ENCODE results near the gene FAT4.

Gene FAT4

DNA sequence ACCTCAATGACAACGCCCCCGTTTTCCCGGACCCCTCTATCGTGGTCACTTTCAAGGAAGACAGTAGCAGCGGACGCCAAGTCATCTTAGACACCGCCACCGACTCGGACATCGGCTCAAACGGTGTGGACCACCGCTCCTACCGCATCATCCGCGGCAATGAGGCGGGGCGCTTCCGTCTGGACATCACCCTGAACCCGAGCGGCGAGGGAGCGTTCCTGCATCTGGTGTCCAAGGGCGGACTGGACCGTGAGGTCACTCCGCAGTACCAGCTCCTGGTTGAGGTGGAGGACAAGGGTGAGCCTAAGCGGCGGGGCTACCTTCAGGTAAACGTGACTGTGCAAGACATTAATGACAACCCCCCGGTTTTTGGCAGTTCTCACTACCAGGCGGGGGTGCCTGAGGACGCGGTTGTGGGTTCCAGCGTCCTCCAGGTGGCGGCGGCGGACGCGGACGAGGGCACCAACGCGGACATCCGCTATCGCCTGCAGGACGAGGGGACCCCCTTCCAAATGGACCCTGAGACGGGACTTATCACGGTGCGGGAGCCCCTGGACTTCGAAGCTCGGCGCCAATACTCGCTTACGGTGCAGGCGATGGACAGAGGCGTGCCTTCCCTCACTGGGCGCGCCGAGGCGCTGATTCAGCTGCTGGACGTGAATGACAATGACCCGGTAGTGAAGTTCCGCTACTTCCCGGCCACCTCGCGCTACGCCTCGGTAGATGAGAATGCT lies 2.2 kb downstream of the FAT4 start:
- H3K4me3 ChIP-seq (ENCODE audit: low read depth, low read length): peak overlapping the region; percentile 76

- peak overlapping the region; percentile 76 for H3K4me3 ChIP-seq (ENCODE audit: low read depth, low read length)
These were observed 2.7 kb downstream of the FAT4 start for GRCh38 chr4:125317525-125317877.

DNA sequence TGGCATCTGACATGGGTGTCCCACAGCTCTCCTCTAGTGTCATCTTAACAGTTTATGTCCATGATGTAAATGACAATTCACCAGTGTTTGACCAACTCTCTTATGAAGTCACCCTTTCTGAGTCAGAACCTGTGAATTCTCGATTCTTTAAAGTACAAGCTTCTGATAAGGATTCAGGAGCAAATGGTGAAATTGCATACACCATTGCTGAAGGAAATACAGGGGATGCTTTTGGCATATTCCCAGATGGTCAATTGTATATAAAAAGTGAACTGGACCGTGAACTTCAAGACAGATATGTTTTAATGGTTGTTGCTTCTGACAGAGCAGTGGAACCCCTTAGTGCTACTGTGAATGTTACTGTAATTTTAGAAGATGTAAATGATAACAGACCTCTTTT lies 4.6 kb downstream of the FAT4 start:
- no peak overlapping the region for H3K4me3 ChIP-seq (ENCODE audit: low read depth, low read length)

GRCh38 chr4:125321709-125322365 lies 7.1 kb downstream of the FAT4 start:
- H3K4me3 ChIP-seq (ENCODE audit: low read depth, low read length): no peak overlapping the region

GRCh38 chr4:125322366-125322730 lies 7.6 kb downstream of the FAT4 start:
- no peak overlapping the region for H3K4me3 ChIP-seq (ENCODE audit: low read depth, low read length)

DNA sequence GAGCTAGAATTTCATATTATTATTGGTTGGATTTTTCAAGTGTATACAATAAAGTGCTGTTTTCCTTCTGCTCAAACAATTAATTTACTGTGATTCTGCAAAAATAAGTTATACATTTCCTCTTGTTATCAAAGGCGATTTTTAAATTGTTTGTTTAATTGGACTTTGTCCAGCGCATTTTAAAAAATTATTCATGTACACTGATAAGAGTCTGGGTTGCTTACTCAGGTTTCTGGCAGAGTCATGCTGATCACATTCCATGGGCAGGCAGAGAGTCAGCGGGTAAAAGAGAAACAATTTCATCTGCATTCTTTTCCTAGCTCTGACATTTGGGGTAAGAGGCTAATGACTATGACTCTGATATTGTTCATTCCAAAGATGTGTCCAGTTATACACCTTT lies 8.9 kb downstream of the FAT4 start:
- no peak overlapping the region for H3K4me3 ChIP-seq (ENCODE audit: low read depth, low read length)

DNA sequence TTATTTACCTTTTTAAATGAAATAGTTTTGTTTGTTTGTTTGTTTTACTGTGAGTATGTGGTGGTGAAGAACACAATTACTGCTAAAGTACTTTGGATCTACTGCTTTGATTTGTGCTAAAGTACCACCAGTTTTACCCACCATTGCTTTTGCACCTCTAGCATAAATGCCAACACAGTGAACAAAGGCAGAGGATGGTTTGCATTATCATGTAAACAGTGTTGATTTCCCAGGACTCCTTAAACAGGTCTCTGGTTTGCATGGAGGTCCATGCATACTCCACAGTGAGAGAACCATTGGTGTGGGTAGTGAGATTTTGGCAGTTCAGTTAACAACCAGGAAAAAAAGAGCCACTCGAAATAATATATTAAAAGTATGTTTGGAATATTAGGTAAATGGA lies 11.0 kb downstream of the FAT4 start:
- H3K4me3 ChIP-seq (ENCODE audit: low read depth, low read length): no peak overlapping the region

- no peak overlapping the region for H3K4me3 ChIP-seq (ENCODE audit: low read depth, low read length)
These were observed 16.4 kb downstream of the FAT4 start for GRCh38 chr4:125331116-125331515.

DNA sequence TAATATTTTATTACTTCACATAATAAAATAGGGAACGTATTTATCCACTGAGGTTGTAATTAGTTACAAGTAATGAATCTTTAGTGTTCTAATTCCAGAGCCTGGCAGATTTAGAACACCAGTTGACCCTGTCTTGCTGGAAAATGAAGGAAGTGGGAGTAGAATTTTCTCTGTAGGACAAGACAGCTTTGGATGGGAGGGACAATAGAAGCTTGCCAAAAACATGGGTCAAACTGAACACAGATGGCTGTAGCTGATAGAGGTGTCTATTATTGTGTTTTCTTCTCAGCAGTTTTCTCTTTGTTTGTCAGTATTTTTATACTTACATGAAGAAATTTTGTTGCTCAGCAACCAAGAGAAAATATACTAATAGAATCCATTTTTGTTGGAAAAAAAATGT lies 20.2 kb downstream of the FAT4 start:
- H3K4me3 ChIP-seq (ENCODE audit: low read depth, low read length): no peak overlapping the region

- no peak overlapping the region for H3K4me3 ChIP-seq (ENCODE audit: low read depth, low read length)
These were observed 24.1 kb downstream of the FAT4 start for GRCh38 chr4:125338814-125339213.

DNA sequence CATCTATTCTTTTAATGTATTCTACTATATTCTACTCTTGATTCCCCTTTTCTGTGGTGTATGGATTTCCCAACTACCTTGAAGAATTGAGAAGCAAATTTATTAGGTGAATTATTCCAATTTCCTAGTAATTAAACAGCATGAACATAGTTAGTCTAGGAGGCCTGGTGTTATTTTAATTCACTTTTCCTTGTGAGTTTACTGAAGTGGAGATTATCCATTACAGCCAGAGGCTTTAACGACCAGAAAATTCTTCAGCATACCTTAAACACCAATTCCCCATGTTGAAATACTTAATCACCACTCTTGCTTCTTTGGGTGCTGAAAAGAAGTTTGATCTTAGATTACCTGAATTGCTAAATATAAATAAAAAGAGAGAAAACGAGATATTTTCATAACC lies 29.4 kb downstream of the FAT4 start:
- H3K4me3 ChIP-seq (ENCODE audit: low read depth, low read length): no peak overlapping the region

DNA sequence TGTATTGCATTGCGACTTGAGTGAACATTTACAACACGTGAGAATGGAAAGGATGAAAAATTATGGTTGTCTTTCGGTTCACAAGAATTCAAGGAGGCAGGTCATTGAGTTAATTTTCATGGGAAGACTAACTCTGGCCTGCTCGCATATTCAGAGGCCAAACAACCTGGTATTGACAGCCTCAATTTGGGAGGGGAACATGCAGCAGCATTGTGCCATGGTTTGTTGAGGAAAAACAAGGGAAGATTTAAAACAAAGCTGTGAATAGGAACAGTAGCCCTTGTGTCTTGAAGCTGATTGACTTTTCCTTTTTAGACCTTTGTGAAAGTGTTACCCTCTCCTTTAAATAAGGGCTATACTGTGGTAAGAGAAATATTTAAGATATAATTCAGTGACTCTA lies 31.9 kb downstream of the FAT4 start:
- no peak overlapping the region for H3K4me3 ChIP-seq (ENCODE audit: low read depth, low read length)

DNA sequence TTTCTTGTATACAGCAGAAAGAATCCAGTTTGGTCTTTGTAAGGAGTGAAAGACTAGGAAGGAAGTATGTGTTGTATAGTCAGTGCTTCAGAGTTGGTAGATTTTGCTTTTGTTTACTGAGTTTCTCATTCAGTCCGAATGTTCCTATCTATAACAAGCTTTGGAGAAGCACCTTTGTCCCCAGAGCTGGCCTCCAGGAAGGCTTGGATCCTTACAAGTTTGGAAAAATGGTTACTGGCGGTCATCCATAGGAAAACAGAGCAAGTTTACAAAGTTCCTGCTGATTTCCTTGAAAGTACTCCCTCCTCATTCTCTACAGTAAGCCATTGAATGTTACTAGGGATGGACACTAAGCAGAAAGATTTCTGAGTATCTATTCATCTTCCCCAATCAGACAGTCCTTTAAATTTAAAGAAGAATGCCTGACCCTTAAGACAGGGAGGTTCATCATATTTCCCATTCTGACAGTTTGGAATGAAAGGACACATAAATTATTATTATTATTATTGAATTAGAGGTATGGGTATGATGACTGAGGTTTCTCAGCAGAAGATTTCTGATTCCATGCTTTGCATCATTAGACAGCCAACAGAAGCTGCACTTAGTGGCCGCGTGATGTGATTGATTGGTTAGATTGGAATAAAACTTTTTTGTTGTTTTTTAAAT lies 35.8 kb downstream of the FAT4 start:
- no peak overlapping the region for H3K4me3 ChIP-seq (ENCODE audit: low read depth, low read length)

DNA sequence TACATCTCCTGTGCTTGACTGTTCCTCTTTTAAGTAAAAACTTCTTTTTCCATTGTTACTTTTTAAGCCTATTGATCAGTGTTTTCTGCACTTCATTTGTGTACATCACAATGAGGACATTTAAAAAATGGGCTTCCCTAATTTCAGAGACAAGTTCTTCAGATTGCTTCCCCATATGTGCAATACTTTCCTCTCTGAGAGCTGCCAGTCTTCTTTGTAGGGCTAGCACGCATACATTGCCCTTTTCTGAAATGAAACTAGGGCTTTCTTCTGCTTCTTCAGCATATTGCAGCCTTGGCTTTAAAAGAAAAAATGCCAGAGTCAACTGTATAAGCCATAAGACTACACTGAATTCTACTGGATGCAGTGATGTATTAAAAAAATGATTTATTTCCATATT lies 37.8 kb downstream of the FAT4 start:
- no peak overlapping the region for H3K4me3 ChIP-seq (ENCODE audit: low read depth, low read length)

DNA sequence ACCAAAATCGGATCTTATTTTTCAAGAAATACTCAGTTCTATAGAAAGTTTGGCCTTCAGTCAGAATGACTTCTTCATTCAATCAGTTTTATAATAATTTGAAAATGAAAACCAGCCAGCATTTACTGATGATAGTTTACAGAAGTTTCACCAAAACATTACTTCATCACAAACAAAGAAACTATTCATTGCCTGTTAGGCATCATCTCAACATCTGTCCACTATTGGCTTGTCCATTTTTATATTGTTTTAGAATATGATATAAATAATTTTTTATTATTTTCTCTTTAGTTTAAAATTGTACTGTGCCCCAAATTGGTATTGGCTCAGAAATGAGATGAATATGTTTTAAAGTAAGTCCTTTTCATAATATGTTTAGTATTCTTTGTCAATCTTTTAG lies 38.4 kb downstream of the FAT4 start:
- H3K4me3 ChIP-seq (ENCODE audit: low read depth, low read length): no peak overlapping the region

- H3K4me3 ChIP-seq (ENCODE audit: low read depth, low read length): no peak overlapping the region
These were observed 41.0 kb downstream of the FAT4 start for GRCh38 chr4:125355791-125356190.

DNA sequence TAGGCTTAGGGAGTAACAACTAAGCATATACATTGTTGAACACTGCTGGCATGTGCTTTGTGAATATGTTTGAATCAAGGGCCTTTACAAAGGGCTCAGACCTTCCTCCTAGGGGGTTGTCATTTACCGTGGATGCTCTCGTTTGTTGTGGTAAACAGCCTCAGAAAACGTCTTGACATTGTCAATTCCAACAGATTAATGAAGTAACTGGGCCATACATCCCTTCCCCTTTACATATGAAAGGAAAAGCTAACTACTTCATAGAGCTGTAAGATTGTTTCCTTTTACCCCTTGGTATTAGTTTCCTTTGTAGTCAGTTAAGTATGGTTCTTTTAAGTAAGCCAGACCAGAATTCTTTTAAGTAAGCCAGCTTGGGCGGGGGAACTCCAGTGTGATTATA lies 42.9 kb downstream of the FAT4 start:
- no peak overlapping the region for H3K4me3 ChIP-seq (ENCODE audit: low read depth, low read length)

DNA sequence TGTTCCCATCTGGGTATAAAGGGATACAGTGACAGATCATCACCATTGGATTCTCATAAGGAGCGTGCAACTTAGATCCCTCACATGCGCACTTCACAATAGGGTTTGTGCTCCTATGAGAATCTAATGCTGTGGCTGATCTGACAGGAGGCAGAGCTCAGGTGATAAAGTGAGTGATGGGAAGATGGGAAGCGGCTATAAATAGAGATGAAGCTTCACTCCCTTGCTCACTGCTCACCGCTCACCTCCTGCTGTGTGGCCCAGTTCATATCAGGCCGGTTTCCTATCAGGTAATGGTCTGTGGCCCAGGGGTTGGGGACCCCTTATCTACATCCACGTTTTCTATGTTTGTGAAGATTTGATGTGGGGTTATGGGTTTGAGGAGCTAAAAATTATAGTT lies 43.7 kb downstream of the FAT4 start:
- no peak overlapping the region for H3K4me3 ChIP-seq (ENCODE audit: low read depth, low read length)

- H3K4me3 ChIP-seq (ENCODE audit: low read depth, low read length): no peak overlapping the region
These were observed 44.6 kb downstream of the FAT4 start for GRCh38 chr4:125359363-125359762.

DNA sequence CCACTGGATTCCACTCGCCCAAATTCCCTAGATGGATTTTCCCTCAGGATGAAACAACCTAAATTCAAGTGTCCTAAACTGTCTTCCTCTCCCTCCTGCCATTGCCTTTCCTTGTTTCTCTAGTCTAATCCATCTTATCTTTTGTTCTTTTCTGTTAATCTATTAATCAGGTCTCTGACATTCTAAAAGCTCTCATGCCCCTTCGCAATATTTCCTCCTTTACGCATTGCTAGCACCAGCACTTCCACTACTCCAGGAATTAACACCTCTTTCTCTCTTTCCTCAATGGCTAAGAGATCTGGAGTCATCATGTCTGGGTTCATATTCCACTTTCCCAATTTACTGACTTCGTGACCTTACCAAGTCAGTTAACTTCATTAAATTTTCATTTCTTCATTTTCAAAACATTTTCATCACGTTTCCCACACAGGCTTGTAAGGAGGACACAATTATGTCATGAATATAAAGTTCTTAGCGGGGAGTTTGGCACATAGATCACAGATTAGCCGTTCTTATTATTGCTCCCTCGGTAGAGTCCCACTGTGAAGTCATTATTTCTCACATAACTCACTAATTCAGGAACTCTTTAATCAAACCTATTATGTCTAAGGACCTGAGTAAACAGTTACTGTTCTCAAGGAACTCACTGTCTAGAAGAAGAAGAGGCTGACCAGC lies 45.3 kb downstream of the FAT4 start:
- H3K4me3 ChIP-seq (ENCODE audit: low read depth, low read length): no peak overlapping the region

GRCh38 chr4:125360727-125361126 lies 46.0 kb downstream of the FAT4 start:
- no peak overlapping the region for H3K4me3 ChIP-seq (ENCODE audit: low read depth, low read length)

All from iPS-11a (cell line).